ENCODE measurements around the gene ZNF253. TPM values are rescaled to one million over a fixed set of nuclear protein-coding genes. Genes with fewer than 3 reads are reported as not detected.
A peak's percentile ranks its signal among the peaks of the same experiment; 100 is the strongest.

ZNF253 gene
- total and polyA plus RNA-seq, 2 of the 13 experiments (the other 11 are each of a cell fraction or from before 2014, with no cell fraction given): 3.5 to 10.6 TPM

GRCh38 chr19:19865750-19866610 is at the start of gene ZNF253 (continued):
- TF ChIP-seq E2F2 (CRISPR knock-in tag; IDR thresholded peaks at IDR 0.05; ENCODE audit: borderline replicate concordance) (no peak), ZNF333 (CRISPR knock-in tag; IDR thresholded peaks at IDR 0.05; ENCODE audit: borderline replicate concordance) (no peak), RNF2 (conservative IDR thresholded peaks at IDR 0.05; ENCODE audit: low read depth) (peak; percentile 77; the same call in 1 of the 2 replicates), ZNF782 (CRISPR knock-in tag; IDR thresholded peaks at IDR 0.05; ENCODE audit: borderline replicate concordance) (no peak; the same call in 1 of the 2 replicates), PAWR (CRISPR knock-in tag; IDR thresholded peaks at IDR 0.05; ENCODE audit: borderline replicate concordance) (0 out of 2 replicates have a peak, but pooled peaks have one; percentile 42), NFKBIZ (CRISPR knock-in tag; IDR thresholded peaks at IDR 0.05) (no peak; the same call in 1 of the 2 replicates), KAT8 (CRISPR knock-in tag; IDR thresholded peaks at IDR 0.05) (0 out of 2 replicates have a peak, but pooled peaks have one; percentile 53), ARID4A (CRISPR knock-in tag; IDR thresholded peaks at IDR 0.05; ENCODE audit: borderline replicate concordance) (peak; percentile 77), NFE2L2 (IDR thresholded peaks at IDR 0.05; ENCODE audit: low read length) (no peak), GABPA (IDR thresholded peaks at IDR 0.05; ENCODE audit: low read depth, low read length) (no peak), GABPA (CRISPR knock-in tag; IDR thresholded peaks at IDR 0.05; ENCODE audit: low read depth) (no peak; the same call in 1 of the 2 replicates), ZNF234 (CRISPR knock-in tag; conservative IDR thresholded peaks at IDR 0.05) (no peak), KLF13 (CRISPR knock-in tag; IDR thresholded peaks at IDR 0.05) (no peak), KLF6 (CRISPR knock-in tag; IDR thresholded peaks at IDR 0.05) (peak; percentile 62; the same call in 1 of the 2 replicates), TOE1 (CRISPR knock-in tag; IDR thresholded peaks at IDR 0.05) (no peak), IRF9 (CRISPR knock-in tag; IDR thresholded peaks at IDR 0.05; ENCODE audit: borderline replicate concordance) (peak; percentile 60; the same call in 1 of the 2 replicates), GATAD2A (CRISPR knock-in tag; IDR thresholded peaks at IDR 0.05) (no peak), ZNF329 (CRISPR knock-in tag; IDR thresholded peaks at IDR 0.05; ENCODE audit: low read depth) (0 out of 2 replicates have a peak, but pooled peaks have one; percentile 63), SALL1 (CRISPR knock-in tag; IDR thresholded peaks at IDR 0.05) (peak; percentile 67), ZZZ3 (CRISPR knock-in tag; IDR thresholded peaks at IDR 0.05; ENCODE audit: borderline replicate concordance) (peak; percentile 48; the same call in 1 of the 2 replicates), STAG1 (CRISPR knock-in tag; IDR thresholded peaks at IDR 0.05) (no peak), IRF2 (CRISPR knock-in tag; IDR thresholded peaks at IDR 0.05) (0 out of 2 replicates have a peak, but pooled peaks have one; percentile 27), ZBTB20 (CRISPR knock-in tag; IDR thresholded peaks at IDR 0.05; ENCODE audit: borderline replicate concordance, low read depth) (peak; percentile 60; the same call in 1 of the 2 replicates), SOX5 (CRISPR knock-in tag; IDR thresholded peaks at IDR 0.05; ENCODE audit: borderline replicate concordance) (0 out of 2 replicates have a peak, but pooled peaks have one; percentile 8), ZNF777 (CRISPR knock-in tag; IDR thresholded peaks at IDR 0.05) (no peak; the same call in 1 of the 2 replicates)

Measured in HepG2 (cell line).